ENCODE measurements around the gene NCOR1. TPM values are rescaled to one million over a fixed set of nuclear protein-coding genes. Genes with fewer than 3 reads are reported as not detected.

NCOR1 gene
- total and polyA plus RNA-seq, 5 donors = 28.2 to 73.0 (median 69.0) TPM

GRCh38 chr17:15999141-15999973 is 216.0 kb downstream of the NCOR1 start, which contains the start of the genes TTC19 and ZSWIM7:
Gene TTC19 (plus strand): TSS chr17:15999824. CDS start chr17:15999849, 25 bp downstream.
Gene ZSWIM7 (minus strand): TSS chr17:15999704. CDS start chr17:15999594, 110 bp downstream.
- under 1% methylated on average over 91 of the region's 91 CpGs for WGBS
- H3K4me3 ChIP-seq (ENCODE audit: low read length) = peak within 1 kb of the TSS; percentile 82
- H3K4me1 ChIP-seq (ENCODE audit: control insufficient read depth, insufficient read depth, low read length) = no peaks in the 10 kb centered on the region
- no peaks in the 10 kb centered on the region for H3K9me3 ChIP-seq (ENCODE audit: control insufficient read depth, low read length)
- peak within 1 kb of the TSS; percentile 82 for H3K27ac ChIP-seq (ENCODE audit: low read length)
- DNase-seq (peak; percentile 98 to 99 (median 98)), ATAC-seq (peak; percentile 97 to 98)
- no peaks in the 10 kb centered on the region for H3K27me3 ChIP-seq (ENCODE audit: control insufficient read depth, insufficient read depth)
- intact Hi-C loops (cut with DNase I) = loop anchor here in 2 of 4 donors (5.0 to 10.0 kb wide), 2 partner anchors 55 to 172 kb away; partner anchors contain the start of gene ADORA2B (in 2 of the 2)

- Histone ChIP-seq H3K27ac (ENCODE audit: low read length) (no peak overlapping the region), H3K9me3 (ENCODE audit: control insufficient read depth, low read length) (no peaks in the 10 kb centered on the region), H3K27me3 (ENCODE audit: control insufficient read depth, insufficient read depth) (no peaks in the 10 kb centered on the region), H3K4me1 (ENCODE audit: control insufficient read depth, insufficient read depth, low read length) (no peaks in the 10 kb centered on the region), H3K4me3 (ENCODE audit: low read length) (no peak overlapping the region)
- intact Hi-C loops (cut with DNase I) = loop anchor here in 2 of 4 donors (5.0 to 10.0 kb wide), 2 partner anchors 53 to 171 kb away; partner anchors contain the start of gene ADORA2B (in 2 of the 2)
- no peak for ATAC-seq
- 77% methylated on average over 4 of the region's 4 CpGs for WGBS
- no peak for DNase-seq
Observed at GRCh38 chr17:15998031-15998562, 217.2 kb downstream of the NCOR1 start.

GRCh38 chr17:15996322-15996721 is 219.0 kb downstream of the NCOR1 start:
- WGBS = 85% methylated on average over 6 of the region's 6 CpGs
- no peaks in the 10 kb centered on the region for H3K9me3 ChIP-seq (ENCODE audit: control insufficient read depth, low read length)
- intact Hi-C loops (cut with DNase I) = loop anchor here in 2 of 4 donors (5.0 to 10.0 kb wide), 2 partner anchors 52 to 169 kb away; partner anchors contain the start of gene ADORA2B (in 2 of the 2)
- H3K4me1 ChIP-seq (ENCODE audit: control insufficient read depth, insufficient read depth, low read length) = no peaks in the 10 kb centered on the region
- ATAC-seq (no peak), DNase-seq (no peak)
- no peaks in the 10 kb centered on the region for H3K27me3 ChIP-seq (ENCODE audit: control insufficient read depth, insufficient read depth)
- H3K4me3 ChIP-seq (ENCODE audit: low read length) = no peak overlapping the region
- no peak overlapping the region for H3K27ac ChIP-seq (ENCODE audit: low read length)

- DNase-seq (no peak), ATAC-seq (no peak)
- Histone ChIP-seq H3K27ac (ENCODE audit: low read length) (no peak overlapping the region), H3K4me1 (ENCODE audit: control insufficient read depth, insufficient read depth, low read length) (no peaks in the 10 kb centered on the region), H3K9me3 (ENCODE audit: control insufficient read depth, low read length) (no peaks in the 10 kb centered on the region), H3K4me3 (ENCODE audit: low read length) (no peak overlapping the region), H3K27me3 (ENCODE audit: control insufficient read depth, insufficient read depth) (no peaks in the 10 kb centered on the region)
- 86% methylated on average over 5 of the region's 5 CpGs for WGBS
- intact Hi-C loops (cut with DNase I) = no loop called here
Observed at GRCh38 chr17:15981646-15982580, 233.4 kb downstream of the NCOR1 start.

GRCh38 chr17:15981208-15981607 is 234.1 kb downstream of the NCOR1 start:
- H3K9me3 ChIP-seq (ENCODE audit: control insufficient read depth, low read length) = no peaks in the 10 kb centered on the region
- H3K27ac ChIP-seq (ENCODE audit: low read length) = no peak overlapping the region
- H3K27me3 ChIP-seq (ENCODE audit: control insufficient read depth, insufficient read depth) = no peaks in the 10 kb centered on the region
- WGBS = 65% methylated on average over 2 of the region's 2 CpGs
- intact Hi-C loops (cut with DNase I) = no loop called here
- no peak for DNase-seq
- H3K4me3 ChIP-seq (ENCODE audit: low read length) = no peak overlapping the region
- H3K4me1 ChIP-seq (ENCODE audit: control insufficient read depth, insufficient read depth, low read length) = no peaks in the 10 kb centered on the region
- no peak for ATAC-seq

Other genes starting within 250 kb of the NCOR1 start
- gene ZSWIM7, start 215.8 kb downstream of the NCOR1 start, total RNA-seq = 10 to 100 TPM; 21.9 to 33.3 (median 29.8) TPM
- gene ZSWIM7, start 215.8 kb downstream of the NCOR1 start, polyA plus RNA-seq = 45.2 TPM
- gene TTC19, start 215.7 kb downstream of the NCOR1 start, total RNA-seq = 10 to 100 TPM; 24.7 to 31.8 (median 26.8) TPM
- 17.1 TPM for gene TTC19, start 215.7 kb downstream of the NCOR1 start, polyA plus RNA-seq
- gene PIGL, start 1.7 kb upstream of the NCOR1 start, total RNA-seq = 10 to 100 TPM; 10.9 to 16.7 (median 12.2) TPM
- 9.6 TPM for gene PIGL, start 1.7 kb upstream of the NCOR1 start, polyA plus RNA-seq
- gene CENPV, start 137.9 kb upstream of the NCOR1 start, total RNA-seq = 10 to 100 TPM; 16.4 to 19.2 (median 18.8) TPM
- 14.5 TPM for gene CENPV, start 137.9 kb upstream of the NCOR1 start, polyA plus RNA-seq
- 1,000 to 10,000 TPM; 1,353 to 1,780 (median 1,568) TPM for gene UBB, start 165.6 kb upstream of the NCOR1 start, total RNA-seq
- gene UBB, start 165.6 kb upstream of the NCOR1 start, polyA plus RNA-seq = 1,446 TPM
- gene TRPV2, start 200.0 kb upstream of the NCOR1 start, total RNA-seq = 10 to 100 TPM in 3 of 4 donors, 1 to 10 TPM in 1; 7.1 to 19.6 (median 10.7) TPM
- gene TRPV2, start 200.0 kb upstream of the NCOR1 start, polyA plus RNA-seq = 5.2 TPM

Data from right cardiac atrium (tissue), 5 donors.